ENCODE data around the gene GRAMD1B. TPM values are rescaled to one million over a fixed set of nuclear protein-coding genes. Genes with fewer than 3 reads are reported as not detected.
A peak's percentile ranks its signal among the peaks of the same experiment; 100 is the strongest.

GRAMD1B gene
- total RNA-seq, 2 experiments from 2014 or later = 16.1 to 21.8 TPM

DNA sequence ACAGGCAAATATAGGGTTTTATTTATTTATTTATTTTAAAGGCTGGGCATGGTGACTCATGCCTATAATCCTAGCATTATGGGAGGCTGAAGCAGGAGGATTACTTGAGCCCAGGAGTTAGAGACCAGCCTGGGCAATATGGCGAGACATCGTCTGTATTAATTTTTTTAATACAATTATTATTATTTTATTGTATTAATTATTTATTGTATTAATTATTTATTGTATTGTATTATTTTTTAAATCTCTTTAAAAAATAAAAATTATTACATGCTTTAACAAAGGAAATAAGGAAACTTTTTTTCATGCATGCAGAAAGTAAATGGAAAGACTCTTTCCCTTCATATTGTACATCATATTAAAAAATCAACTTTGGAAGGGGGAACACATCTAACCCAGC, 220.8 kb downstream of the GRAMD1B start:
- TF ChIP-seq, protein P1, sequence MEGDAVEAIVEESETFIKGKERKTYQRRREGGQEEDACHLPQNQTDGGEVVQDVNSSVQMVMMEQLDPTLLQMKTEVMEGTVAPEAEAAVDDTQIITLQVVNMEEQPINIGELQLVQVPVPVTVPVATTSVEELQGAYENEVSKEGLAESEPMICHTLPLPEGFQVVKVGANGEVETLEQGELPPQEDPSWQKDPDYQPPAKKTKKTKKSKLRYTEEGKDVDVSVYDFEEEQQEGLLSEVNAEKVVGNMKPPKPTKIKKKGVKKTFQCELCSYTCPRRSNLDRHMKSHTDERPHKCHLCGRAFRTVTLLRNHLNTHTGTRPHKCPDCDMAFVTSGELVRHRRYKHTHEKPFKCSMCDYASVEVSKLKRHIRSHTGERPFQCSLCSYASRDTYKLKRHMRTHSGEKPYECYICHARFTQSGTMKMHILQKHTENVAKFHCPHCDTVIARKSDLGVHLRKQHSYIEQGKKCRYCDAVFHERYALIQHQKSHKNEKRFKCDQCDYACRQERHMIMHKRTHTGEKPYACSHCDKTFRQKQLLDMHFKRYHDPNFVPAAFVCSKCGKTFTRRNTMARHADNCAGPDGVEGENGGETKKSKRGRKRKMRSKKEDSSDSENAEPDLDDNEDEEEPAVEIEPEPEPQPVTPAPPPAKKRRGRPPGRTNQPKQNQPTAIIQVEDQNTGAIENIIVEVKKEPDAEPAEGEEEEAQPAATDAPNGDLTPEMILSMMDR (IDR thresholded peaks at IDR 0.05) = no peak
- Mint-ChIP-seq H3K4me1 (ENCODE audit: low read depth) (peaks cover 7% of the 10 kb centered on the region), H3K4me3 (no peak overlapping the region), H3K27me3 (peaks cover 49% of the 10 kb centered on the region), H3K27ac (no peak overlapping the region), H3K36me3 (ENCODE audit: low read depth) (no peaks in the 10 kb centered on the region), H3K9me3 (no peaks in the 10 kb centered on the region)
- H3K27me3 ChIP-seq (ENCODE audit: control insufficient read depth in 1 of 2, insufficient read depth in 2 of 2, low read length in 2 of 2) = peaks cover 47 to 61% of the 10 kb centered on the region in 2 experiments
- peaks cover 0 to 13% of the 10 kb centered on the region in 2 experiments for H3K9me3 ChIP-seq (ENCODE audit: control insufficient read depth in 1 of 2, insufficient read depth in 1 of 2, low read length in 2 of 2)
- no peak overlapping the region for H3K4me3 ChIP-seq (ENCODE audit: low read length)
- peaks cover 17% of the 10 kb centered on the region for H3K4me1 ChIP-seq (ENCODE audit: insufficient read depth, low read length)
- no peak for ATAC-seq (ENCODE audit: poor library complexity)
- DNase-seq = no peak
- no peak overlapping the region for H3K27ac ChIP-seq (ENCODE audit: low read depth in 1 of 2, low read length in 2 of 2)
- POLR2A ChIA-PET = no interaction called here
- CTCF ChIA-PET = no interaction called here
- H3K36me3 ChIP-seq (ENCODE audit: insufficient read depth, low read length) = no peaks in the 10 kb centered on the region
- intact Hi-C loops (cut with DNase I, micrococcal nuclease) = no loop called here

DNA sequence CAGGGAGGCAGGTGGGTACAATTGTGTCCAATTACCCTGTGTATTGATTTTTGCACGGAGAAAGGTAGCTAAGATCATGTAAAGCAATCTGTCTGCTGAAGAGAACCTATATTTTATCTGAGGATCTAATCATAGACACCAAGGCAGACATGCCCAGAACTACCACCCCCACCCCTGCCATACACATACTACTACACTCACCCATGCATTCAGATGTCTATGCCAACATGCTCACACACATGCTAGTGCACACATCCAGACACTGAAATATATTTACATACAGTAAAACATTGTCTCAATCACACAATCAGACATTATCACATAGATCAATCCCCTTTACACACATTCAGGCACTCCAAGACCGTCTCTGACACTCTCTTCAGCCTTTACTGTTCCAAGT, 222.5 kb downstream of the GRAMD1B start:
- Mint-ChIP-seq H3K9me3 (no peaks in the 10 kb centered on the region), H3K27me3 (peaks cover 46% of the 10 kb centered on the region), H3K36me3 (ENCODE audit: low read depth) (no peaks in the 10 kb centered on the region), H3K4me3 (no peak overlapping the region), H3K4me1 (ENCODE audit: low read depth) (peaks cover 7% of the 10 kb centered on the region), H3K27ac (no peak overlapping the region)
- no peak overlapping the region for H3K4me3 ChIP-seq (ENCODE audit: low read length)
- H3K4me1 ChIP-seq (ENCODE audit: insufficient read depth, low read length) = peaks cover 17% of the 10 kb centered on the region
- TF ChIP-seq, protein P1 (IDR thresholded peaks at IDR 0.05) = no peak
- ChIA-PET POLR2A (no interaction called here), CTCF (interaction anchor here (1.2 kb wide), 1 partner anchor 55 kb away, joined by 3 read pairs; no protein-coding TSS in a partner anchor)
- H3K27ac ChIP-seq (ENCODE audit: low read depth in 1 of 2, low read length in 2 of 2) = no peak overlapping the region
- ATAC-seq (ENCODE audit: poor library complexity) (no peak), DNase-seq (no peak)
- intact Hi-C loops (cut with DNase I, micrococcal nuclease) = no loop called here
- peaks cover 47 to 59% of the 10 kb centered on the region in 2 experiments for H3K27me3 ChIP-seq (ENCODE audit: control insufficient read depth in 1 of 2, insufficient read depth in 2 of 2, low read length in 2 of 2)
- no peaks in the 10 kb centered on the region for H3K36me3 ChIP-seq (ENCODE audit: insufficient read depth, low read length)
- H3K9me3 ChIP-seq (ENCODE audit: control insufficient read depth in 1 of 2, insufficient read depth in 1 of 2, low read length in 2 of 2) = peaks cover 0 to 13% of the 10 kb centered on the region in 2 experiments

DNA sequence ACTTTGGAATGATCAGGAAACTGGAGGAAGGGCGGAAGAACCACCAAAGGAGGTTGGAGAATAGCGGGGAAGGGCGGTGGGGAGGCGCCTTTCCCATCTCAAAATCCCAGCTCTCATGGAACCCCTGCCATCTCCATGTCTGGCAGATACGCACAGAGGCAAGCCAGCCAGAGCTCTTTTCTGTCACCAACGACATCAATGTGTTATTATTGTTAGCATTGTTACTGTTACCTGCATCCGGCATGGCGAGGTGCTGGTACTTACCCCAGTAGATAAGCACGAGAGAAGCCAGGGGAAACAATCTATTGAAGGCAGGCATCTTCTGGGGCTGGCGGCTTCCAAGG, 223.4 kb downstream of the GRAMD1B start:
- H3K27me3 Mint-ChIP-seq = peaks cover 46% of the 10 kb centered on the region
- H3K4me1 ChIP-seq (ENCODE audit: insufficient read depth, low read length) = peaks cover 17% of the 10 kb centered on the region
- H3K9me3 ChIP-seq (ENCODE audit: control insufficient read depth in 1 of 2, insufficient read depth in 1 of 2, low read length in 2 of 2) = peaks cover 0 to 13% of the 10 kb centered on the region in 2 experiments
- no peaks in the 10 kb centered on the region for H3K9me3 Mint-ChIP-seq
- intact Hi-C loops (cut with DNase I, micrococcal nuclease) = no loop called here
- DNase-seq (no peak), ATAC-seq (ENCODE audit: poor library complexity) (no peak)
- POLR2A ChIA-PET = interaction anchor here (1.0 kb wide), 1 partner anchor 18 kb away, joined by 3 read pairs; no protein-coding TSS in a partner anchor
- H3K36me3 Mint-ChIP-seq (ENCODE audit: low read depth) = no peaks in the 10 kb centered on the region
- H3K27me3 ChIP-seq (ENCODE audit: control insufficient read depth in 1 of 2, insufficient read depth in 2 of 2, low read length in 2 of 2) = peaks cover 47 to 57% of the 10 kb centered on the region in 2 experiments
- H3K27ac ChIP-seq (ENCODE audit: low read depth in 1 of 2, low read length in 2 of 2) = no peak overlapping the region
- peak overlapping the region; percentile 67 for H3K4me3 Mint-ChIP-seq
- TF ChIP-seq, protein P1 (IDR thresholded peaks at IDR 0.05) = no peak
- H3K4me3 ChIP-seq (ENCODE audit: low read length) = no peak overlapping the region
- H3K27ac Mint-ChIP-seq = no peak overlapping the region
- peaks cover 7% of the 10 kb centered on the region for H3K4me1 Mint-ChIP-seq (ENCODE audit: low read depth)
- CTCF ChIA-PET = no interaction called here
- no peaks in the 10 kb centered on the region for H3K36me3 ChIP-seq (ENCODE audit: insufficient read depth, low read length)

Measured in CD4-positive, alpha-beta T cell (primary cell).